Measurements from ENCODE around the gene MT1H.
"Not testable (repeated sequence)": the region's sequence is repeated elsewhere in the genome, so short reads cannot be mapped to it uniquely, and the experiment has no call there.

MT1H gene

GRCh38 chr16:56713794-56714193 is 44.2 kb downstream of the MT1H start:
- H3K27ac ChIP-seq, result no peak overlapping the region
- no peak for TF ChIP-seq CTCF (IDR thresholded peaks at IDR 0.05)
- H3K79me2 ChIP-seq, result no peaks in the 10 kb centered on the region
- no peaks in the 10 kb centered on the region for H3K27me3 ChIP-seq (ENCODE audit: control insufficient read depth, insufficient read depth, low read length)
- no peak overlapping the region for H2AFZ ChIP-seq
- no peak overlapping the region for H3K4me3 ChIP-seq (ENCODE audit: low read depth, low read length)
- H3K4me1 ChIP-seq, result peaks cover 37% of the 10 kb centered on the region
- H3K9me3 ChIP-seq (ENCODE audit: control insufficient read depth, low read length), result no peaks in the 10 kb centered on the region
- H3K9ac ChIP-seq, result no peak overlapping the region
- H3K36me3 ChIP-seq (ENCODE audit: control insufficient read depth, insufficient read depth, low read length), result no peaks in the 10 kb centered on the region
- H3K4me2 ChIP-seq (ENCODE audit: low read length), result no peak overlapping the region

- peaks cover 24% of the 10 kb centered on the region for H3K4me1 ChIP-seq
- no peaks in the 10 kb centered on the region for H3K36me3 ChIP-seq (ENCODE audit: control insufficient read depth, insufficient read depth, low read length)
- H2AFZ ChIP-seq, result peak overlapping the region; percentile 44
- H3K27ac ChIP-seq, result peak overlapping the region; percentile 32
- peak overlapping the region; percentile 30 for H3K4me2 ChIP-seq (ENCODE audit: low read length)
- no peaks in the 10 kb centered on the region for H3K79me2 ChIP-seq
- no peak overlapping the region for H3K4me3 ChIP-seq (ENCODE audit: low read depth, low read length)
- H3K9ac ChIP-seq, result no peak overlapping the region
- TF ChIP-seq CTCF (IDR thresholded peaks at IDR 0.05), result no peak
- no peaks in the 10 kb centered on the region for H3K27me3 ChIP-seq (ENCODE audit: control insufficient read depth, insufficient read depth, low read length)
- no peaks in the 10 kb centered on the region for H3K9me3 ChIP-seq (ENCODE audit: control insufficient read depth, low read length)
These were observed 45.5 kb downstream of the MT1H start for GRCh38 chr16:56715126-56715525.

GRCh38 chr16:56716761-56717160 is 47.1 kb downstream of the MT1H start:
- Histone ChIP-seq H2AFZ (peak overlapping the region; percentile 6), H3K36me3 (ENCODE audit: control insufficient read depth, insufficient read depth, low read length) (no peaks in the 10 kb centered on the region), H3K4me2 (ENCODE audit: low read length) (peak overlapping the region; percentile 33), H3K4me1 (peaks cover 19% of the 10 kb centered on the region), H3K9me3 (ENCODE audit: control insufficient read depth, low read length) (no peaks in the 10 kb centered on the region), H3K9ac (no peak overlapping the region), H3K79me2 (no peaks in the 10 kb centered on the region), H3K4me3 (ENCODE audit: low read depth, low read length) (no peak overlapping the region), H3K27me3 (ENCODE audit: control insufficient read depth, insufficient read depth, low read length) (no peaks in the 10 kb centered on the region), H3K27ac (no peak overlapping the region)
- TF ChIP-seq CTCF (IDR thresholded peaks at IDR 0.05), result no peak

- peaks cover 19% of the 10 kb centered on the region for H3K4me1 ChIP-seq
- not testable (repeated sequence) for H3K27ac ChIP-seq; H3K4me2 ChIP-seq (ENCODE audit: low read length); H3K9me3 ChIP-seq (ENCODE audit: control insufficient read depth, low read length); H3K9ac ChIP-seq; H3K4me3 ChIP-seq (ENCODE audit: low read depth, low read length); H3K79me2 ChIP-seq; H3K27me3 ChIP-seq (ENCODE audit: control insufficient read depth, insufficient read depth, low read length); H3K36me3 ChIP-seq (ENCODE audit: control insufficient read depth, insufficient read depth, low read length); H2AFZ ChIP-seq
These were observed 47.9 kb downstream of the MT1H start for GRCh38 chr16:56717532-56717931.
